HG02981 (cell line): ENCODE results near the gene KRT17.

Experiments used
- ATAC-seq: cut with Tn5 transposase; IDR thresholded peaks from one replicate; pipeline ENCODE4 v1.9.1; 2021; ENCODE audit warnings: mild to moderate bottlenecking, moderate library complexity; ENCODE audit not compliant: unreplicated experiment

Gene KRT17

GRCh38 chr17:41624208-41625101, at the start of gene KRT17:
TSS of gene KRT17 (minus strand) at chr17:41624575. CDS start at chr17:41624509, 66 bp downstream.
- no peak for ATAC-seq

- no peak for ATAC-seq
Measured at GRCh38 chr17:41672153-41672552, 47.8 kb upstream of the KRT17 start.

- ATAC-seq = no peak
Measured at GRCh38 chr17:41667280-41668041, 43.1 kb upstream of the KRT17 start.

- ATAC-seq = peak; percentile 30
Measured at GRCh38 chr17:41666708-41667279, 42.4 kb upstream of the KRT17 start.

GRCh38 chr17:41666237-41666641, 41.9 kb upstream of the KRT17 start:
- peak; percentile 36 for ATAC-seq

GRCh38 chr17:41665566-41666236, 41.3 kb upstream of the KRT17 start:
- peak; percentile 65 for ATAC-seq

GRCh38 chr17:41664587-41665565, 40.5 kb upstream of the KRT17 start:
- no peak for ATAC-seq

- no peak for ATAC-seq
Measured at GRCh38 chr17:41664172-41664457, 39.7 kb upstream of the KRT17 start.

- no peak for ATAC-seq
Measured at GRCh38 chr17:41663451-41664171, 39.2 kb upstream of the KRT17 start.

GRCh38 chr17:41660221-41660711, 35.9 kb upstream of the KRT17 start:
- no peak for ATAC-seq

GRCh38 chr17:41659427-41660212, 35.2 kb upstream of the KRT17 start:
- ATAC-seq = no peak

- ATAC-seq = no peak
Measured at GRCh38 chr17:41658846-41659245, 34.5 kb upstream of the KRT17 start.

GRCh38 chr17:41657936-41658335, 33.6 kb upstream of the KRT17 start:
- no peak for ATAC-seq

- ATAC-seq = no peak
Measured at GRCh38 chr17:41657176-41657754, 32.9 kb upstream of the KRT17 start.

GRCh38 chr17:41656249-41657023, 32.1 kb upstream of the KRT17 start:
- no peak for ATAC-seq

GRCh38 chr17:41655611-41656111, 31.3 kb upstream of the KRT17 start:
- ATAC-seq = no peak
